H1 (cell line): Measurements from ENCODE around the gene NAPA. TPM values are rescaled to one million over a fixed set of nuclear protein-coding genes. Genes with fewer than 3 reads are reported as not detected.

ENCODE experiments used
- CTCF ChIA-PET: fragments of 300-600 bp; sonication (Branson Sonifier 250); formaldehyde crosslinking; loops from one replicate; lab custom pipeline; 2021; ENCODE audit not compliant: partially characterized antibody; lab: Charles Lee
- POLR2A ChIA-PET: fragments of 300-600 bp; sonication (Branson Sonifier 250); formaldehyde crosslinking; loops from one replicate; lab custom pipeline; 2021; ENCODE audit warnings: inconsistent platforms; ENCODE audit not compliant: partially characterized antibody; lab: Charles Lee
- DNase-seq, 2 experiments: peaks; one replicate each; pipeline versions ENCODE4 v3.0.0 to v3.0.0-alpha.2; 2010 to 2022; ENCODE audit warnings: low spot score in 2 of 2, low read depth in 1 of 2, mixed read lengths in 1 of 2
- FAIRE-seq: peaks from 2 replicates; lab custom pipeline; 2011; peaks lifted over from hg19 to GRCh38; lab: Jason Lieb, UNC
- H2AFZ ChIP-seq: 2 replicates; pipeline ENCODE4 v1.8.1; 2012; ENCODE audit warnings: low read length, inconsistent platforms
- H2AK5ac ChIP-seq: 2 replicates; pipeline ENCODE4 v1.6.1; 2013; ENCODE audit warnings: low read depth, low read length
- H2BK120ac ChIP-seq: replicated peaks from 2 replicates; pipeline ENCODE3; 2013; ENCODE audit warnings: low read depth, low read length, inconsistent platforms
- H2BK12ac ChIP-seq: 2 replicates; pipeline ENCODE4 v1.6.1; 2013; ENCODE audit warnings: low read depth, low read length
- H2BK15ac ChIP-seq: 2 replicates; pipeline ENCODE4 v1.6.1; 2013; ENCODE audit warnings: low read length
- H2BK20ac ChIP-seq: 2 replicates; pipeline ENCODE4 v1.6.1; 2013; ENCODE audit warnings: low read length
- H2BK5ac ChIP-seq: 2 replicates; pipeline ENCODE4 v1.6.1; 2013; ENCODE audit warnings: low read depth, low read length
- H3K14ac ChIP-seq: 2 replicates; pipeline ENCODE4 v1.6.1; 2013; ENCODE audit warnings: inconsistent platforms; ENCODE audit not compliant: insufficient read length
- H3K18ac ChIP-seq: 2 replicates; pipeline ENCODE4 v1.6.1; 2013; ENCODE audit warnings: low read length; ENCODE audit errors: extremely low read depth
- H3K23ac ChIP-seq: 2 replicates; pipeline ENCODE4 v1.6.1; 2013; ENCODE audit warnings: inconsistent platforms; ENCODE audit not compliant: insufficient read length
- H3K23me2 ChIP-seq: 2 replicates; pipeline ENCODE4 v1.6.1; 2013; ENCODE audit warnings: low read depth, low read length
- H3K27ac ChIP-seq: 2 replicates; pipeline ENCODE4 v1.6.1; 2011; ENCODE audit warnings: low read depth, low read length, inconsistent platforms
- H3K27me3 ChIP-seq, 4 experiments: replicated peaks in 1 of 4; 1 replicate in 1 of 4; 2 replicates in 3 of 4; pipeline versions ENCODE4 v1.6.1 to v1.8.1; 2011 to 2013; ENCODE audit warnings: low read length in 3 of 4, mild to moderate bottlenecking in 3 of 4, inconsistent platforms in 2 of 4, mixed read lengths in 2 of 4, moderate library complexity in 1 of 4; ENCODE audit not compliant: control insufficient read depth in 3 of 4, insufficient read depth in 3 of 4; ENCODE audit errors: extremely low read depth in 1 of 4
- H3K36me3 ChIP-seq, 4 experiments: 2 replicates each; pipeline versions ENCODE4 v1.6.1 to v1.8.1; 2011 to 2013; ENCODE audit warnings: mild to moderate bottlenecking in 4 of 4, low read length in 3 of 4, moderate library complexity in 2 of 4, control low read depth in 1 of 4, inconsistent platforms in 1 of 4; ENCODE audit not compliant: insufficient read depth in 4 of 4, control insufficient read depth in 2 of 4
- H3K4ac ChIP-seq: replicated peaks from 2 replicates; pipeline ENCODE3; 2013; ENCODE audit warnings: low read length, low read depth, mixed read lengths, inconsistent platforms; ENCODE audit not compliant: insufficient read length
- H3K4me1 ChIP-seq, 4 experiments: replicated peaks in 1 of 4; 1 replicate in 1 of 4; 2 replicates in 3 of 4; pipeline versions ENCODE4 v1.6.1 to v1.8.1; 2011 to 2013; ENCODE audit warnings: low read length in 3 of 4, inconsistent platforms in 2 of 4, mixed read lengths in 1 of 4; ENCODE audit not compliant: insufficient read depth in 4 of 4, control insufficient read depth in 3 of 4
- H3K4me2 ChIP-seq, 2 experiments: 2 replicates each; pipeline versions ENCODE4 v1.6.1 to v1.8.1; 2011 to 2013; ENCODE audit warnings: low read depth in 2 of 2, low read length in 2 of 2, control low read depth in 1 of 2, inconsistent platforms in 1 of 2, mild to moderate bottlenecking in 1 of 2; ENCODE audit not compliant: insufficient read depth in 1 of 2
- H3K4me3 ChIP-seq, 4 experiments: fragments of 200-600, 300-600 bp in 1 of 4; sonication (generic), shearing (Covaris generic), sonication (Bioruptor Twin) in 1 of 4; 2 replicates each; pipeline versions ENCODE4 v1.5.1 to v1.8.1; 2011 to 2016; ENCODE audit warnings: low read length in 4 of 4, low read depth in 3 of 4, control low read depth in 2 of 4, inconsistent platforms in 2 of 4, mild to moderate bottlenecking in 2 of 4, mixed read lengths in 1 of 4, moderate library complexity in 1 of 4; ENCODE audit not compliant: insufficient read depth in 2 of 4; ENCODE audit errors: extremely low read depth in 1 of 4
- H3K56ac ChIP-seq: replicated peaks from 2 replicates; pipeline ENCODE3; 2013; ENCODE audit warnings: low read depth, mild to moderate bottlenecking, mixed read lengths, low read length, inconsistent platforms; ENCODE audit not compliant: insufficient read length
- H3K79me1 ChIP-seq: 2 replicates; pipeline ENCODE4 v1.6.1; 2013; ENCODE audit warnings: low read depth, low read length, control low read depth
- H3K79me2 ChIP-seq, 2 experiments: 2 replicates each; pipeline versions ENCODE4 v1.6.1 to v1.8.1; 2012 to 2013; ENCODE audit warnings: low read length in 2 of 2, mild to moderate bottlenecking in 2 of 2, inconsistent platforms in 1 of 2; ENCODE audit not compliant: insufficient read depth in 2 of 2, control insufficient read depth in 1 of 2
- H3K9ac ChIP-seq, 4 experiments: replicated peaks in 1 of 4; 1 replicate in 1 of 4; 2 replicates in 3 of 4; pipeline versions ENCODE4 v1.6.1 to v1.8.1; 2011 to 2013; ENCODE audit warnings: low read depth in 3 of 4, low read length in 3 of 4, control low read depth in 2 of 4, mild to moderate bottlenecking in 2 of 4, moderate library complexity in 2 of 4, inconsistent platforms in 1 of 4; ENCODE audit errors: extremely low read depth in 1 of 4
- H3K9me3 ChIP-seq, 2 experiments: 2 replicates each; pipeline versions ENCODE4 v1.6.1 to v1.8.1; 2012 to 2013; ENCODE audit warnings: mild to moderate bottlenecking in 2 of 2, moderate library complexity in 2 of 2, control low read depth in 1 of 2, inconsistent platforms in 1 of 2, low read depth in 1 of 2, low read length in 1 of 2, mixed read lengths in 1 of 2; ENCODE audit not compliant: insufficient read depth in 2 of 2
- H4K20me1 ChIP-seq, 2 experiments: replicated peaks in 1 of 2; 2 replicates each; pipeline versions ENCODE3 to v1.8.1; 2011 to 2013; ENCODE audit warnings: inconsistent platforms in 2 of 2, low read length in 2 of 2, mild to moderate bottlenecking in 1 of 2; ENCODE audit not compliant: insufficient read depth in 2 of 2, control insufficient read depth in 1 of 2
- H4K5ac ChIP-seq: 2 replicates; pipeline ENCODE4 v1.6.1; 2013; ENCODE audit warnings: low read length, low read depth, mixed read lengths, inconsistent platforms; ENCODE audit not compliant: insufficient read length
- H4K8ac ChIP-seq: 2 replicates; pipeline ENCODE4 v1.8.0; 2013; ENCODE audit warnings: mild to moderate bottlenecking, moderate library complexity, low read length, inconsistent platforms; ENCODE audit not compliant: insufficient read depth; ENCODE audit errors: extremely low read depth
- H4K91ac ChIP-seq: replicated peaks from 2 replicates; pipeline ENCODE3; 2013; ENCODE audit warnings: low read length, mixed read lengths, inconsistent platforms; ENCODE audit not compliant: insufficient read length
- CHD2 ChIP-seq: IDR thresholded peaks from 2 replicates; pipeline ENCODE4 v1.6.1; 2012; ENCODE audit warnings: low read length, improper control_type of control experiment
- EP300 ChIP-seq, 2 experiments: IDR thresholded peaks; 1 replicate in 1 of 2; 2 replicates in 1 of 2; pipeline ENCODE4 v1.6.1; 2011 to 2012; ENCODE audit warnings: low read depth in 2 of 2, low read length in 2 of 2, mild to moderate bottlenecking in 2 of 2, borderline replicate concordance in 1 of 2, inconsistent platforms in 1 of 2, moderate library complexity in 1 of 2
- SUZ12 ChIP-seq: fragments of 200-600 bp; sonication (generic); IDR thresholded peaks from 2 replicates; pipeline ENCODE4 v1.6.1; 2012; ENCODE audit warnings: mild to moderate bottlenecking, inconsistent platforms, low read length, moderate library complexity, mixed read lengths
- TBP ChIP-seq: IDR thresholded peaks from 2 replicates; pipeline ENCODE4 v1.6.1; 2011; ENCODE audit warnings: low read depth, low read length, improper control_type of control experiment
- WGBS, 2 experiments: shearing (Covaris generic) in 1 of 2; methylation state at CpG; one replicate each; pipeline versions ENCODE4 v1.1.6 to v1.1.7; 2013 to 2015; ENCODE audit warnings: low lambda C conversion rate in 2 of 2, mixed read lengths in 2 of 2, inconsistent platforms in 1 of 2, low coverage in 1 of 2, missing lambda C conversion rate in 1 of 2; ENCODE audit not compliant: insufficient replicate concordance in 2 of 2, insufficient coverage in 1 of 2, insufficient read length in 1 of 2; ENCODE audit errors: extremely low coverage in 1 of 2, missing lambda C conversion rate in 1 of 2; 5-methylcytosine and 5-hydroxymethylcytosine counted together
- polyA plus RNA-seq, 7 experiments: library from polyadenylated mRNA; depleted of rRNA in 3 of 7; stranded (reverse) in 5 of 7; unstranded in 2 of 7; fragments of >200 nt in 5 of 7; fragments of 200-250 nt in 2 of 7; gene quantifications; 1 replicate in 5 of 7; 2 replicates in 1 of 7; 4 replicates in 1 of 7; pipeline versions ENCODE4 v1.2.1 to v1.2.3, GENCODE V29; 2011 to 2013; ENCODE audit warnings: missing spikeins in 2 of 7, mixed read lengths in 2 of 7
- total RNA-seq: library from RNA; stranded (reverse); fragmentation: NEBNext Ultra II Directional; extraction: Animal tissue kit (Norgen Biotek cat#: 25700); gene quantifications from 2 replicates; pipeline ENCODE4 v1.2.1, GENCODE V29; 2021

Gene NAPA
- total and polyA plus RNA-seq, 2 of the 8 experiments (the other 6 are each of a cell fraction or from before 2014, with no cell fraction given), result 58.5 to 78.2 TPM

DNA sequence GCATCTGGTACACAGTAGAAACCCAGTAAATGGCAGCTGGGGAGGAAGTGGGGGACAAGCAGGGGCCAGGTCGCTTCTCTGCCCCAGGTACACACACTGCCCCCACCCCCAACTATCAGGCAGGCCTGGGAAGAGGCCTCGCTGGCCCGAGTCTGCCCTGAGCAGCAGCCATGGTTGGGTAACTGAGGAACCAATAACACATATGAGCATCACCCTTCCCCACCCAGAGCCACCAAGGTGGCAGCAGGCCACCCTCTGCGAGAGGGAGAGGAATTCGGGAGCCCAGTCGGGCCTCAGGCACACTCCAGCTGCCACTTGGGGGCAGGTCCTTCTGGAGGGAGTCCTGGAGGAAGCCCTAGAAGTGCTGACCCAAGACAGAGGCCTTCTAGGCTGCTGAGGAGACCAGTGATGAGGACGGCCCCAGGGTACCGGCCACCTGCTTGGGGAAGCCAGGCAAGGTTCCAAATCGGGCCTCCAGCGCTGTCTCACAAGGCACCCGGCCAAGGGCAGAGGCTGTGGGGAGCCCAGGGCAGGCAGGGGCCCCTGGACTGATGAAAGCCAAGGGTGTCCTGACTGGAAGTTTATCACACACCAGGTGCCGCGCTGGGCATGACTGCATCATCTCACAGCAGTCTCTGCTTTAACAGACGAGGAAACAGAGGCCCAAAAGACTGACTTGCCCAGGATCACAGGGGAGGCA is 16.9 kb downstream of the NAPA start:
- Histone ChIP-seq H3K36me3 (no peaks in the 10 kb centered on the region), H4K8ac (no peak overlapping the region; the same call in 1 of the 2 replicates), H2AFZ (no peak overlapping the region), H3K56ac (no peak overlapping the region), H3K27me3 (no peaks in the 10 kb centered on the region), H2BK20ac (no peak overlapping the region), H3K27ac (no peak overlapping the region), H3K79me2 (no peaks in the 10 kb centered on the region; a peak in 1 of 4 replicates), H3K4me1 (peaks cover 0 to 6% (median 3%) of the 10 kb centered on the region in 4 experiments; a peak in 4 of 7 replicates), H3K4me2 (no peak overlapping the region), H2BK12ac (no peak overlapping the region), H4K20me1 (peaks cover 2 to 3% of the 10 kb centered on the region in 2 experiments), H2AK5ac (no peak overlapping the region), H2BK15ac (no peak overlapping the region), H3K18ac (no peak overlapping the region), H2BK120ac (no peak overlapping the region), H3K23me2 (no peaks in the 10 kb centered on the region), H3K9me3 (no peaks in the 10 kb centered on the region), H3K23ac (no peak overlapping the region), H3K9ac (no peak overlapping the region), H2BK5ac (no peak overlapping the region), H4K91ac (no peak overlapping the region), H3K4ac (no peak overlapping the region), H4K5ac (no peak overlapping the region), H3K4me3 (no peak overlapping the region), H3K79me1 (no peaks in the 10 kb centered on the region; the same call in 1 of the 2 replicates), H3K14ac (no peak overlapping the region)
- FAIRE-seq (no peak), DNase-seq (no peak)
- WGBS, 2 experiments, result 83% methylated on average over 14 of the region's 14 CpGs; no CpG with 5 or more reads in 1 of the 2 experiments
- ChIA-PET CTCF (interaction anchor here (0.7 to 4.7 kb wide), 8 partner anchors 9 to 202 kb away, joined by 3 to 32 read pairs (median 6); partner anchors contain the start of gene KPTN), POLR2A (interaction anchor here (7.6 kb wide), 1 partner anchor 12 kb away, joined by 55 read pairs; the partner anchor contains the start of gene KPTN)
- TF ChIP-seq CHD2, result no peak
- no peak for TF ChIP-seq TBP
- no peak for TF ChIP-seq EP300 (IDR thresholded peaks at IDR 0.05; ENCODE audit: borderline replicate concordance in 1 of 2, low read depth in 2 of 2, low read length in 2 of 2)
- TF ChIP-seq SUZ12, result no peak
